Measurements from ENCODE around the gene SH3RF1.

DNA sequence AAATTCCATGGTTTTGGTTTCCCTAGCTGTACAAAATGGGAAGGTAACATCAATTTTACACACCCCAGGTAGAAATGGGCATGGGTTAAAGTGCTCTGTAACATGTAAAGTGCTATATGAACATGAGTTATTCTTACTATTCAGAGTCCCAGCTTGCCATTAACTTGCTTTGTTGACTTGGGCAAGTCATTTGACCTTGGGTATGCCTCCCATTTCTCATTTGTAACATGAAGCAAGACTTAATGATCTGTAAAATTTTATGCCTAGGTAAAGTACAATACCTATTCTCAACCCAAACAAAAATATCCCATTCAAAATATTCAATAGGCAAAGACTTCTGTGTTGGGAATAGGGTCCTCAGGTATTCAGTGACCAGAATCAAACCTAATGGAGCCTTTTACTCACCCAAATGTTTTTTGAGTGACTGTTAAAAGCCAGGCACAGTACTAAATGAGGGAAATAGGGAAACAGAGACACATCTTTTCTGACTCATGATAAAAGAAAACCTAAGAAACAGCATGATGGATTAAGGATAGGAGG is 126.6 kb downstream of the SH3RF1 start:
- TF ChIP-seq, protein P1, sequence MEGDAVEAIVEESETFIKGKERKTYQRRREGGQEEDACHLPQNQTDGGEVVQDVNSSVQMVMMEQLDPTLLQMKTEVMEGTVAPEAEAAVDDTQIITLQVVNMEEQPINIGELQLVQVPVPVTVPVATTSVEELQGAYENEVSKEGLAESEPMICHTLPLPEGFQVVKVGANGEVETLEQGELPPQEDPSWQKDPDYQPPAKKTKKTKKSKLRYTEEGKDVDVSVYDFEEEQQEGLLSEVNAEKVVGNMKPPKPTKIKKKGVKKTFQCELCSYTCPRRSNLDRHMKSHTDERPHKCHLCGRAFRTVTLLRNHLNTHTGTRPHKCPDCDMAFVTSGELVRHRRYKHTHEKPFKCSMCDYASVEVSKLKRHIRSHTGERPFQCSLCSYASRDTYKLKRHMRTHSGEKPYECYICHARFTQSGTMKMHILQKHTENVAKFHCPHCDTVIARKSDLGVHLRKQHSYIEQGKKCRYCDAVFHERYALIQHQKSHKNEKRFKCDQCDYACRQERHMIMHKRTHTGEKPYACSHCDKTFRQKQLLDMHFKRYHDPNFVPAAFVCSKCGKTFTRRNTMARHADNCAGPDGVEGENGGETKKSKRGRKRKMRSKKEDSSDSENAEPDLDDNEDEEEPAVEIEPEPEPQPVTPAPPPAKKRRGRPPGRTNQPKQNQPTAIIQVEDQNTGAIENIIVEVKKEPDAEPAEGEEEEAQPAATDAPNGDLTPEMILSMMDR (IDR thresholded peaks at IDR 0.05; ENCODE audit: control extremely low read depth in 1 of 3, insufficient read depth in 1 of 3, low read depth in 1 of 3, low read length in 3 of 3), result no peak
- TF ChIP-seq SAP30 (IDR thresholded peaks at IDR 0.05; ENCODE audit: insufficient read depth, insufficient replicate concordance, low read length), result no peak
- no peak for TF ChIP-seq CHD1 (IDR thresholded peaks at IDR 0.05; ENCODE audit: low read depth, low read length)
- no peak for TF ChIP-seq RXRA (IDR thresholded peaks at IDR 0.05; ENCODE audit: insufficient read depth, low read depth, low read length)
- TF ChIP-seq, protein P2, sequence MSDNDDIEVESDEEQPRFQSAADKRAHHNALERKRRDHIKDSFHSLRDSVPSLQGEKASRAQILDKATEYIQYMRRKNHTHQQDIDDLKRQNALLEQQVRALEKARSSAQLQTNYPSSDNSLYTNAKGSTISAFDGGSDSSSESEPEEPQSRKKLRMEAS (IDR thresholded peaks at IDR 0.05), result no peak
- no peak for TF ChIP-seq ZNF274 (IDR thresholded peaks at IDR 0.05; ENCODE audit: borderline replicate concordance, extremely low read depth, low read length)
- no peak for TF ChIP-seq RFX5 (IDR thresholded peaks at IDR 0.05; ENCODE audit: borderline replicate concordance, low read depth, low read length)
- TF ChIP-seq EZH2 (IDR thresholded peaks at IDR 0.05; ENCODE audit: low read depth, low read length, severe bottlenecking), result no peak
- TF ChIP-seq POLR2A (IDR thresholded peaks at IDR 0.05; ENCODE audit: control extremely low read depth in 1 of 2, low read depth in 2 of 2, low read length in 2 of 2), result no peak
- no peak for TF ChIP-seq EP300 (IDR thresholded peaks at IDR 0.05; ENCODE audit: borderline replicate concordance in 1 of 2, low read depth in 2 of 2, low read length in 2 of 2)
- TF ChIP-seq KDM1A (IDR thresholded peaks at IDR 0.05; ENCODE audit: borderline replicate concordance, low read length), result no peak
- no peak for TF ChIP-seq ASH2L (IDR thresholded peaks at IDR 0.05; ENCODE audit: low read length)
- no peak for TF ChIP-seq SP1 (IDR thresholded peaks at IDR 0.05; ENCODE audit: low read depth, low read length)
- no peak for TF ChIP-seq SIRT6 (IDR thresholded peaks at IDR 0.05; ENCODE audit: low read length)
